ENCODE results near the gene RAB5A. TPM values are rescaled to one million over a fixed set of nuclear protein-coding genes. Genes with fewer than 3 reads are reported as not detected.

The RAB5A gene
- total RNA-seq, 6 donors from 2014 or later, result 45.9 to 114 (median 70.8) TPM

- DNase-seq, result no peak
- H3K36me3 ChIP-seq, result no peaks in the 10 kb centered on the region
- no peaks in the 10 kb centered on the region for H3K27me3 ChIP-seq
- no peaks in the 10 kb centered on the region for H3K9me3 ChIP-seq
- no peak for ATAC-seq (ENCODE audit: low FRiP score in 2 of 2)
- 79 to 85% methylated on average over 4 of the region's 4 CpGs for WGBS, 2 donors
- H3K4me3 ChIP-seq, result no peak overlapping the region
- H3K4me1 ChIP-seq, result no peaks in the 10 kb centered on the region
- no peak overlapping the region for H3K27ac ChIP-seq
- TF ChIP-seq, protein P1, sequence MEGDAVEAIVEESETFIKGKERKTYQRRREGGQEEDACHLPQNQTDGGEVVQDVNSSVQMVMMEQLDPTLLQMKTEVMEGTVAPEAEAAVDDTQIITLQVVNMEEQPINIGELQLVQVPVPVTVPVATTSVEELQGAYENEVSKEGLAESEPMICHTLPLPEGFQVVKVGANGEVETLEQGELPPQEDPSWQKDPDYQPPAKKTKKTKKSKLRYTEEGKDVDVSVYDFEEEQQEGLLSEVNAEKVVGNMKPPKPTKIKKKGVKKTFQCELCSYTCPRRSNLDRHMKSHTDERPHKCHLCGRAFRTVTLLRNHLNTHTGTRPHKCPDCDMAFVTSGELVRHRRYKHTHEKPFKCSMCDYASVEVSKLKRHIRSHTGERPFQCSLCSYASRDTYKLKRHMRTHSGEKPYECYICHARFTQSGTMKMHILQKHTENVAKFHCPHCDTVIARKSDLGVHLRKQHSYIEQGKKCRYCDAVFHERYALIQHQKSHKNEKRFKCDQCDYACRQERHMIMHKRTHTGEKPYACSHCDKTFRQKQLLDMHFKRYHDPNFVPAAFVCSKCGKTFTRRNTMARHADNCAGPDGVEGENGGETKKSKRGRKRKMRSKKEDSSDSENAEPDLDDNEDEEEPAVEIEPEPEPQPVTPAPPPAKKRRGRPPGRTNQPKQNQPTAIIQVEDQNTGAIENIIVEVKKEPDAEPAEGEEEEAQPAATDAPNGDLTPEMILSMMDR (IDR thresholded peaks at IDR 0.05), result no peak
- TF ChIP-seq POLR2AphosphoS5 (IDR thresholded peaks at IDR 0.05) (no peak), EP300 (IDR thresholded peaks at IDR 0.05) (no peak), POLR2A (IDR thresholded peaks at IDR 0.05) (no peak)
Measured at GRCh38 chr3:19920401-19921080, 26.4 kb upstream of the RAB5A start.

- H3K4me3 ChIP-seq, result no peak overlapping the region
- WGBS, 2 donors, result 49 to 55% methylated on average over 2 of the region's 2 CpGs
- no peaks in the 10 kb centered on the region for H3K9me3 ChIP-seq
- no peaks in the 10 kb centered on the region for H3K36me3 ChIP-seq
- no peak for TF ChIP-seq POLR2A (IDR thresholded peaks at IDR 0.05)
- no peak for TF ChIP-seq POLR2AphosphoS5 (IDR thresholded peaks at IDR 0.05)
- TF ChIP-seq, protein P1 (IDR thresholded peaks at IDR 0.05), result no peak
- TF ChIP-seq EP300 (IDR thresholded peaks at IDR 0.05), result no peak
- DNase-seq (peak in 1 of 2 donors; percentile 25), ATAC-seq (ENCODE audit: low FRiP score in 2 of 2) (peak; percentile 43 to 57)
- no peaks in the 10 kb centered on the region for H3K4me1 ChIP-seq
- peak overlapping the region in 1 of 4 donors; percentile 23 for H3K27ac ChIP-seq
- H3K27me3 ChIP-seq, result no peaks in the 10 kb centered on the region
Measured at GRCh38 chr3:19931180-19931692, 15.7 kb upstream of the RAB5A start.

DNA sequence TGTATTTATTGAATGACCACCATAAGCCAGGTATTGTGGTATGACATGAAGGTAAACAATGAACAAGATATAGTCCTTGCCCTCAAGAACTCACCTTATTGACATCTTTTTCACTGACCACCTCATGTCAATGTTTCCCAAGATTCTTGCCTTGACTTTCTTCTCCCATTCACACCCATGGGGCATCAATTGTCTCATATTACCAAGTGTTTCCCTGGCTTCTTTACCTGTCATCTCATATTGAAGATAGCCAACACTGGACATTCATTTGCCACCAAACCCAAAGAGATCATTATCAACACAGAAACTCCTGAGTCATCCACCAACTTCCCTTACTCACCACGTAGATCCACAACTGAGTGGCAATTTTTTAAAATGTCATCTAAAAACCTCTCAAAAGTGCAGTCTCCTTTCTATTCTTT is 15.1 kb upstream of the RAB5A start:
- ATAC-seq (ENCODE audit: low FRiP score in 2 of 2), result no peak
- Histone ChIP-seq H3K27ac (peak overlapping the region in 1 of 4 donors; percentile 23), H3K4me3 (no peak overlapping the region), H3K27me3 (no peaks in the 10 kb centered on the region), H3K4me1 (no peaks in the 10 kb centered on the region), H3K36me3 (no peaks in the 10 kb centered on the region), H3K9me3 (no peaks in the 10 kb centered on the region)
- no peak for DNase-seq
- 55 to 60% methylated on average over 1 of the region's 1 CpG for WGBS, 2 donors
- TF ChIP-seq EP300 (IDR thresholded peaks at IDR 0.05), result no peak
- no peak for TF ChIP-seq POLR2A (IDR thresholded peaks at IDR 0.05)
- TF ChIP-seq POLR2AphosphoS5 (IDR thresholded peaks at IDR 0.05), result no peak
- TF ChIP-seq, protein P1 (IDR thresholded peaks at IDR 0.05), result no peak

DNA sequence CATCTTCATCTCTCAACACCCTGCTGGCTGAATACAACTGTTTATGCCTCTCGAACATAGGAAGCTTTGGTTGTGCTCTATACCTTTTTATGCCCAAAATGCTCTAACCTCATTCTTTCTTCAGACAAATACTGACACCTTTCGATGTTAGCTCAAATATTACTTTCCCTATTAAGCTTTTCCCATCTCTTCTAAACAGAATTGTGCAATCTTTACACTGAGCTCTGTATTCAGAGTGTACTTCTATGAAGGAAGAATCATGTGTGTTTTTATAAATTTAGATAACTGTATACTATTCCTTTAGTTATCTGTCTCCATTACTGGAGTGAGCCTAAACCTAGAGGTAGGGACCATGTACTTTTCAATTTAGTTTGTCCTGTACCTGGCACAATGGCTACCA is 14.5 kb upstream of the RAB5A start:
- WGBS, 2 donors, result 87 to 92% methylated on average over 2 of the region's 2 CpGs
- TF ChIP-seq EP300 (IDR thresholded peaks at IDR 0.05) (no peak), POLR2AphosphoS5 (IDR thresholded peaks at IDR 0.05) (no peak), POLR2A (IDR thresholded peaks at IDR 0.05) (no peak)
- TF ChIP-seq, protein P1 (IDR thresholded peaks at IDR 0.05), result no peak
- H3K4me3 ChIP-seq, result no peak overlapping the region

More for the DNA sequence above, 14.5 kb upstream of the RAB5A start:
- Histone ChIP-seq H3K9me3 (no peaks in the 10 kb centered on the region), H3K27ac (no peak overlapping the region), H3K4me1 (no peaks in the 10 kb centered on the region), H3K36me3 (no peaks in the 10 kb centered on the region), H3K27me3 (no peaks in the 10 kb centered on the region)
- no peak for ATAC-seq (ENCODE audit: low FRiP score in 2 of 2)
- no peak for DNase-seq

Data from upper lobe of left lung (tissue), 6 donors.